ENCODE data around the gene STARD5. TPM values are rescaled to one million over a fixed set of nuclear protein-coding genes. Genes with fewer than 3 reads are reported as not detected.
"Not testable (repeated sequence)": the region's sequence is repeated elsewhere in the genome, so short reads cannot be mapped to it uniquely, and the experiment has no call there.

Gene STARD5
- total RNA-seq, 1 experiment from 2014 or later: 2.3 TPM

DNA sequence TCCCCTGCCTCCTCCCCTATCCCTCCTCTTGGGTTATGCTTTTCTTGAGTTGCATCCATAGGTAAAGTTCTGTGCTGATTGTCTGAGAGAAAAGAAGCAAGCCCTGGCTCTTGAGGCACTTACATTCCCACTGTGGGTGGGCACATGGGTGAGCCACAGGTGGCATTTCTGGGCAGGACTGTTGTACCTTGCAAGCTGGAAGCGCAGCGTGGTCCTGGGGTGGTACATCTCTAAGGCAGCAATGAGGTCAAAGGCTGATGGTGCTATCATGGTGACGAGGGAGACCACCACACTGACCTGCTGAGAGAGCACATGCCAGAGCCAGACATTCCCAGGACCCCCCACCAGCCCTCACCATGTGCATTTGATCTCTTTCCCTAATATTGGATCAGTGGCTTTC, 25.3 kb upstream of the STARD5 start:
- Histone ChIP-seq H2BK120ac (ENCODE audit: low read depth, low read length, poor library complexity, severe bottlenecking) (no peak overlapping the region), H3K23ac (ENCODE audit: insufficient read length, low read depth, low read length) (no peak overlapping the region), H2BK15ac (ENCODE audit: low read depth, low read length) (no peak overlapping the region), H3K18ac (ENCODE audit: insufficient read length, low read depth, low read length) (no peak overlapping the region), H3K79me2 (ENCODE audit: insufficient read depth, low read length) (no peaks in the 10 kb centered on the region), H3K4me1 (ENCODE audit: insufficient read depth, low read length) (no peaks in the 10 kb centered on the region), H4K20me1 (ENCODE audit: control insufficient read depth, insufficient read depth, insufficient read length) (no peaks in the 10 kb centered on the region), H3T11ph (ENCODE audit: low read length) (no peak overlapping the region), H4K5ac (ENCODE audit: insufficient read length, low read depth, low read length) (no peak overlapping the region), H3K23me2 (ENCODE audit: insufficient read length, low read depth, low read length, poor library complexity, severe bottlenecking) (no peaks in the 10 kb centered on the region), H2BK5ac (ENCODE audit: insufficient read length, low read length) (no peak overlapping the region), H3K79me1 (ENCODE audit: insufficient read depth, low read depth, low read length, poor library complexity, severe bottlenecking) (no peaks in the 10 kb centered on the region), H2AK5ac (ENCODE audit: insufficient read length, low read length) (no peak overlapping the region), H3K27me3 (ENCODE audit: insufficient read depth, low read length) (no peaks in the 10 kb centered on the region), H4K8ac (replicated peaks; ENCODE audit: insufficient read length, low read depth, low read length) (no peak overlapping the region), H2AFZ (ENCODE audit: low read length) (no peak overlapping the region), H3K9me3 (ENCODE audit: control insufficient read depth, low read depth, low read length) (no peaks in the 10 kb centered on the region), H2BK12ac (ENCODE audit: insufficient read length, low read depth, low read length) (no peak overlapping the region), H3K9ac (ENCODE audit: extremely low read depth, insufficient read length, low read length) (no peak overlapping the region), H4K91ac (ENCODE audit: insufficient read length, low read depth, low read length) (no peak overlapping the region), H3K14ac (ENCODE audit: insufficient read depth, low read length) (no peak overlapping the region), H2BK20ac (ENCODE audit: low read depth, low read length, poor library complexity, severe bottlenecking) (no peak overlapping the region), H3K56ac (ENCODE audit: insufficient read length, low read depth, low read length) (no peak overlapping the region), H3K27ac (ENCODE audit: insufficient read length, low read depth, low read length) (no peak overlapping the region), H3K4me2 (ENCODE audit: insufficient read depth, insufficient read length, low read length) (no peak overlapping the region), H3K4ac (ENCODE audit: low read depth, low read length) (no peak overlapping the region)
- no CpG with 5 or more reads among the region's 3 CpGs for WGBS (ENCODE audit: extremely low coverage, insufficient read length, low lambda C conversion rate)
- H3K9me3 Mint-ChIP-seq: peaks cover 0 to 4% of the 10 kb centered on the region in 2 experiments; a peak in 1 of 5 replicates
- peaks cover 8 to 9% of the 10 kb centered on the region in 2 experiments for H3K4me1 Mint-ChIP-seq
- DNase-seq: no peak
- no peak overlapping the region for H3K27ac Mint-ChIP-seq
- no peaks in the 10 kb centered on the region for H3K36me3 Mint-ChIP-seq (ENCODE audit: insufficient read depth in 1 of 3, low read depth in 3 of 3)
- H3K27me3 Mint-ChIP-seq (ENCODE audit: low read depth): no peaks in the 10 kb centered on the region; the same call in 1 of the 2 replicates
- TF ChIP-seq, protein P1, sequence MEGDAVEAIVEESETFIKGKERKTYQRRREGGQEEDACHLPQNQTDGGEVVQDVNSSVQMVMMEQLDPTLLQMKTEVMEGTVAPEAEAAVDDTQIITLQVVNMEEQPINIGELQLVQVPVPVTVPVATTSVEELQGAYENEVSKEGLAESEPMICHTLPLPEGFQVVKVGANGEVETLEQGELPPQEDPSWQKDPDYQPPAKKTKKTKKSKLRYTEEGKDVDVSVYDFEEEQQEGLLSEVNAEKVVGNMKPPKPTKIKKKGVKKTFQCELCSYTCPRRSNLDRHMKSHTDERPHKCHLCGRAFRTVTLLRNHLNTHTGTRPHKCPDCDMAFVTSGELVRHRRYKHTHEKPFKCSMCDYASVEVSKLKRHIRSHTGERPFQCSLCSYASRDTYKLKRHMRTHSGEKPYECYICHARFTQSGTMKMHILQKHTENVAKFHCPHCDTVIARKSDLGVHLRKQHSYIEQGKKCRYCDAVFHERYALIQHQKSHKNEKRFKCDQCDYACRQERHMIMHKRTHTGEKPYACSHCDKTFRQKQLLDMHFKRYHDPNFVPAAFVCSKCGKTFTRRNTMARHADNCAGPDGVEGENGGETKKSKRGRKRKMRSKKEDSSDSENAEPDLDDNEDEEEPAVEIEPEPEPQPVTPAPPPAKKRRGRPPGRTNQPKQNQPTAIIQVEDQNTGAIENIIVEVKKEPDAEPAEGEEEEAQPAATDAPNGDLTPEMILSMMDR (conservative IDR thresholded peaks at IDR 0.05): no peak
- H3K4me3 Mint-ChIP-seq: no peak overlapping the region

DNA sequence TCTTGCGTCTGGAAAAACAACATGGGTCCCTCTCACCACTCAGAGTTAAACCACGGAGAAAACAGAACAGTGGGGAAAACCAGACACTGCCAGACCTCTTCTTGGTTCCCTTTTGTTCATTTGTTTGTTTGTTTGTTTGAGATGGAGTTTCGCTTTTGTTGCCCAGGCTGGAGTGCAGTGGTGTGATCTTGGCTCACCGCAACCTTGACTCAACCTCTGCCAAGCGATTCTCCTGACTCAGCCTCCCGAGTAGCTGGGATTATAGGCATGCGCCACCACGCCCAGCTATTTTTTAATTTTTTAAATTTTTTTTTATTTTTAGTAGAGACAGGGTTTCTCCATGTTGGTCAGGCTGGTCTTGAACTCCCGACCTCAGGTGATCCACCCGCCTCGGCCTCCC, 24.8 kb upstream of the STARD5 start:
- H2BK12ac ChIP-seq (ENCODE audit: insufficient read length, low read depth, low read length); DNase-seq; H4K91ac ChIP-seq (ENCODE audit: insufficient read length, low read depth, low read length); H3T11ph ChIP-seq (ENCODE audit: low read length); H4K5ac ChIP-seq (ENCODE audit: insufficient read length, low read depth, low read length); H3K27me3 ChIP-seq (ENCODE audit: insufficient read depth, low read length); H3K9me3 Mint-ChIP-seq; H3K14ac ChIP-seq (ENCODE audit: insufficient read depth, low read length); H3K56ac ChIP-seq (ENCODE audit: insufficient read length, low read depth, low read length); H3K4me2 ChIP-seq (ENCODE audit: insufficient read depth, insufficient read length, low read length); H3K18ac ChIP-seq (ENCODE audit: insufficient read length, low read depth, low read length); H3K23me2 ChIP-seq (ENCODE audit: insufficient read length, low read depth, low read length, poor library complexity, severe bottlenecking); H2AK5ac ChIP-seq (ENCODE audit: insufficient read length, low read length); H3K36me3 Mint-ChIP-seq (ENCODE audit: insufficient read depth in 1 of 3, low read depth in 3 of 3); H4K8ac ChIP-seq (replicated peaks; ENCODE audit: insufficient read length, low read depth, low read length); H2BK120ac ChIP-seq (ENCODE audit: low read depth, low read length, poor library complexity, severe bottlenecking); H2BK20ac ChIP-seq (ENCODE audit: low read depth, low read length, poor library complexity, severe bottlenecking); H3K79me1 ChIP-seq (ENCODE audit: insufficient read depth, low read depth, low read length, poor library complexity, severe bottlenecking); H3K23ac ChIP-seq (ENCODE audit: insufficient read length, low read depth, low read length); H3K9me3 ChIP-seq (ENCODE audit: control insufficient read depth, low read depth, low read length); H2AFZ ChIP-seq (ENCODE audit: low read length); H3K27ac Mint-ChIP-seq; H3K9ac ChIP-seq (ENCODE audit: extremely low read depth, insufficient read length, low read length); H3K4me3 Mint-ChIP-seq; H3K4me1 Mint-ChIP-seq; H3K27me3 Mint-ChIP-seq (ENCODE audit: low read depth); H3K27ac ChIP-seq (ENCODE audit: insufficient read length, low read depth, low read length); H2BK15ac ChIP-seq (ENCODE audit: low read depth, low read length); H3K4ac ChIP-seq (ENCODE audit: low read depth, low read length); H3K79me2 ChIP-seq (ENCODE audit: insufficient read depth, low read length); H2BK5ac ChIP-seq (ENCODE audit: insufficient read length, low read length); H4K20me1 ChIP-seq (ENCODE audit: control insufficient read depth, insufficient read depth, insufficient read length); H3K4me1 ChIP-seq (ENCODE audit: insufficient read depth, low read length): not testable (repeated sequence)
- WGBS (ENCODE audit: extremely low coverage, insufficient read length, low lambda C conversion rate): no CpG with 5 or more reads among the region's 11 CpGs
